HG02970 (cell line): ENCODE measurements around the gene PCDHA11.
"Not testable (repeated sequence)": the region's sequence is repeated elsewhere in the genome, so short reads cannot be mapped to it uniquely, and the experiment has no call there.

Source experiments
- ATAC-seq: cut with Tn5 transposase; IDR thresholded peaks from one replicate; pipeline ENCODE4 v1.9.1; 2021; ENCODE audit warnings: mild to moderate bottlenecking, moderate library complexity, moderate number of reproducible peaks; ENCODE audit not compliant: unreplicated experiment, low FRiP score

PCDHA11 gene

GRCh38 chr5:140868721-140869554, at the start of gene PCDHA11:
Gene PCDHA11 (plus strand): TSS chr5:140868957. CDS start chr5:140869104, 147 bp downstream.
- no peak for ATAC-seq

DNA sequence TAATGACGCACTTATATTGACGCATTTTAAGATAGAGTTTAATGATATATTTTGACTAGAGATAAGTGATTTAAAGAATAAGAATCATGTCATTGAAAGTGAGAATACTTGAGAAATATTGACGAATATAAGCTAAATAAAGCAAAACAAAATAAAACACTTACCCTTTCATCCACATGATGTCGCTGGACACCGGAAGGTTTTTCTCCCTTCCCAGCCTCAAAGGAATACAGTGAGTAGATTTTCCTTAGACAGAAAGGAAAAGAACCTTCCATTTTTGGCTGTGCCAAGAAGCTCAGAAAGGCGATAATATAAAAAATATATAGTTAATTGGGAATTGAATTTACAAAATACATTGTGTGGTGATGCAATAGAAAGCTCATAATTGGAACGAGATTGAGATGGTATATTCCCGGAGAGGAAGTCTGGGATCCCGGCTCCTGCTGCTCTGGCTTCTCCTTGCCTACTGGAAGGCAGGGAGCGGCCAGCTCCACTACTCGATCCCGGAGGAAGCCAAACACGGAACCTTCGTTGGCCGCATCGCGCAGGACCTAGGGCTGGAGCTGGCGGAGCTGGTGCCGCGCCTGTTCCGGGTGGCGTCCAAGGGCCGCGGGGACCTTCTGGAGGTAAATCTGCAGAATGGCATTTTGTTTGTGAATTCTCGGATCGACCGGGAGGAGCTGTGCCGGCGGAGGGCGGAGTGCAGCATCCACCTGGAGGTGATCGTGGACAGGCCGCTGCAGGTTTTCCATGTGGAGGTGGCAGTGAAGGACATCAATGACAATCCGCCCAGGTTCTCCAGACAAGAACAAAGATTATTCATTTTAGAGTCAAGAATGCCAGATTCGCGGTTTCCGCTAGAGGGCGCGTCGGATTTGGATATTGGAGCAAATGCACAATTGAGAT, 47.1 kb upstream of the PCDHA11 start, which contains the start of gene PCDHA5:
Gene PCDHA5 (plus strand): TSS at position 239 of the 906 bp plus-strand sequence.
- no peak for ATAC-seq

GRCh38 chr5:140822281-140822629, 46.5 kb upstream of the PCDHA11 start:
- no peak for ATAC-seq

- not testable (repeated sequence) for ATAC-seq
These were observed 45.8 kb upstream of the PCDHA11 start for GRCh38 chr5:140822969-140823368.

DNA sequence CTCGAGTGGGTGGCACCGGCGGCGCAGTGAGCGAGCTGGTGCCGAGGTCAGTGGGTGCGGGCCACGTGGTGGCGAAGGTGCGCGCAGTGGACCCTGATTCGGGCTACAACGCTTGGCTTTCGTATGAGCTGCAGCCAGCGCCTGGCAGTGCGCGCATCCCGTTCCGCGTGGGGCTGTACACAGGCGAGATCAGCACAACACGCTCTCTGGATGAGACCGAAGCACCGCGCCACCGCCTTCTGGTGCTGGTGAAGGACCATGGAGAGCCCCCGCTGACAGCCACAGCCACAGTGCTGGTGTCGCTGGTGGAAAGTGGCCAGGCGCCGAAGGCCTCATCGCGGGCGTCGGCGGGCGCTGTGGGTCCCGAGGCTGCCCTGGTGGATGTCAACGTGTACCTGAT, 45.3 kb upstream of the PCDHA11 start:
- no peak for ATAC-seq

- ATAC-seq: no peak
These were observed 40.9 kb upstream of the PCDHA11 start, which contains the start of gene PCDHA6 for GRCh38 chr5:140827704-140828361. Gene PCDHA6 (plus strand): TSS chr5:140827960. CDS start chr5:140828092, 132 bp downstream.

DNA sequence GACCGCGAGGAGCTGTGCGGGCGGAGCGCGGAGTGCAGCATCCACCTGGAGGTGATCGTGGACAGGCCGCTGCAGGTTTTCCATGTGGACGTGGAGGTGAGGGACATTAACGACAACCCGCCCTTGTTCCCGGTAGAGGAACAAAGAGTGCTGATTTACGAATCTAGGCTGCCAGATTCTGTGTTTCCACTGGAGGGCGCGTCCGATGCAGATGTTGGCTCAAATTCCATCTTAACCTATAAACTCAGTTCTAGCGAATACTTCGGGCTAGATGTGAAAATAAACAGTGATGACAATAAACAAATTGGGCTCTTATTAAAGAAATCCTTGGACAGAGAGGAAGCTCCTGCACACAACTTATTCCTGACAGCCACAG, 40.4 kb upstream of the PCDHA11 start:
- ATAC-seq: no peak

GRCh38 chr5:140829511-140830501, 39.0 kb upstream of the PCDHA11 start:
- ATAC-seq: not testable (repeated sequence)

- ATAC-seq: no peak
These were observed 34.8 kb upstream of the PCDHA11 start, which contains the start of gene PCDHA7 for GRCh38 chr5:140833993-140834392. Gene PCDHA7 (plus strand): TSS chr5:140834269. CDS start chr5:140834384, 115 bp downstream.

- ATAC-seq: not testable (repeated sequence)
These were observed 34.2 kb upstream of the PCDHA11 start for GRCh38 chr5:140834439-140835008.

DNA sequence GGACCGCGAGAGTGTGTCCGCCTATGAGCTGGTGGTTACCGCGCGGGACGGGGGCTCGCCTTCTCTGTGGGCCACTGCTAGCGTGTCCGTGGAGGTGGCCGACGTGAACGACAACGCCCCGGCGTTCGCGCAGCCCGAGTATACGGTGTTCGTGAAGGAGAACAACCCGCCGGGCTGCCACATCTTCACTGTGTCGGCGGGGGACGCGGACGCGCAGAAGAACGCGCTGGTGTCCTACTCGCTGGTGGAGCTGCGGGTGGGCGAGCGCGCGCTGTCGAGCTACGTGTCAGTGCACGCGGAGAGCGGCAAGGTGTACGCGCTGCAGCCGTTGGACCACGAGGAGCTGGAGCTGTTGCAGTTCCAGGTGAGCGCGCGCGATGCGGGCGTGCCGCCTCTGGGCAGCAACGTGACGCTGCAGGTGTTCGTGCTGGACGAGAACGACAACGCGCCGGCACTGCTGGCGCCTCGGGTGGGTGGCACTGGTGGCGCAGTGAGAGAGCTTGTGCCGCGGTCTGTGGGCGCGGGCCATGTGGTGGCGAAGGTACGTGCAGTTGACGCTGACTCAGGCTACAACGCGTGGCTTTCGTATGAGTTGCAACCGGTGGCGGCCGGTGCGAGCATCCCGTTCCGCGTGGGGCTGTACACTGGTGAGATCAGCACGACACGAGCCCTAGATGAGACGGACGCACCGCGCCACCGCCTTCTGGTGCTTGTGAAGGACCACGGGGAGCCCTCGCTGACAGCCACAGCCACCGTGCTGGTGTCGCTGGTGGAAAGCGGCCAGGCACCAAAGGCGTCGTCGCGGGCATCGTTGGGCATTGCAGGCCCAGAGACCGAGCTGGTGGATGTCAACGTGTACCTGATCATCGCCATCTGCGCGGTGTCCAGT, 32.9 kb upstream of the PCDHA11 start:
- ATAC-seq: no peak

GRCh38 chr5:140840978-140841962, 27.5 kb upstream of the PCDHA11 start, which contains the start of gene PCDHA8:
Gene PCDHA8 (plus strand): TSS chr5:140841187. CDS start chr5:140841322, 135 bp downstream.
- no peak for ATAC-seq

GRCh38 chr5:140842798-140843733, 25.7 kb upstream of the PCDHA11 start:
- ATAC-seq: no peak

DNA sequence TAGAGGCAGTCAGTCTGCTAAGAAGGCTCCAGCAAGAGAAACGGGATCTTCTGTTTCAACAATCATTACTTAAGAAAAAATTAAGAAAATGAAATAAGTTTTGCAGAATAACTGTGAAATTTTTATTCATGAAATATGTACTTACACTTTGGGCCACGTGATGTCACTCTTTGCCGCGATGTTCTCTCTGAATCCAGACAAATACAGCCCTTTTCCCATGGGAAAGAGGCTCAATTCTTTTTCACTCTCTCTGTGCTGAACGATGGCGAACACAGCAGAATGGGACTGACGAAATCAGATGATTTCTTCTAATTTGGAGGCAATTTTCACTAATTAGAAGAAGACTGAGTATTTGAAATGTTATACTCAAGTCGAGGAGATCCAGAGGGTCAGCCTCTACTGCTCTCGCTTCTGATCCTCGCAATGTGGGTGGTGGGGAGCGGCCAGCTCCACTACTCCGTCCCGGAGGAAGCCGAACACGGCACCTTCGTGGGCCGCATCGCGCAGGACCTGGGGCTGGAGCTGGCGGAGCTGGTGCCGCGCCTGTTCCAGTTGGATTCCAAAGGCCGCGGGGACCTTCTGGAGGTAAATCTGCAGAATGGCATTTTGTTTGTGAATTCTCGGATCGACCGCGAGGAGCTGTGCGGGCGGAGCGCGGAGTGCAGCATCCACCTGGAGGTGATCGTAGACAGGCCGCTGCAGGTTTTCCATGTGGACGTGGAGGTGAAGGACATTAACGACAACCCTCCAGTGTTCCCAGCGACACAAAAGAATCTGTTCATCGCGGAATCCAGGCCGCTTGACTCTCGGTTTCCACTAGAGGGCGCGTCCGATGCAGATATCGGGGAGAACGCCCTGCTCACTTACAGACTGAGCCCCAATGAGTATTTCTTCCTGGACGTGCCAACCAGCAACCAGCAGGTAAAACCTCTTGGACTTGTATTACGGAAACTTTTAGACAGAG, 20.3 kb upstream of the PCDHA11 start, which contains the start of gene PCDHA9:
Gene PCDHA9 (plus strand): TSS at position 244 of the 964 bp plus-strand sequence. CDS start 114 bp downstream, at position 358.
- not testable (repeated sequence) for ATAC-seq
